LoVo (cell line): ENCODE results near the gene AKAP13.
"Not testable (repeated sequence)": the region's sequence is repeated elsewhere in the genome, so short reads cannot be mapped to it uniquely, and the experiment has no call there.

Source experiments
- DNase-seq: peaks from one replicate; pipeline ENCODE4 v3.0.0-alpha.2; 2016; ENCODE audit warnings: low spot score

The AKAP13 gene

DNA sequence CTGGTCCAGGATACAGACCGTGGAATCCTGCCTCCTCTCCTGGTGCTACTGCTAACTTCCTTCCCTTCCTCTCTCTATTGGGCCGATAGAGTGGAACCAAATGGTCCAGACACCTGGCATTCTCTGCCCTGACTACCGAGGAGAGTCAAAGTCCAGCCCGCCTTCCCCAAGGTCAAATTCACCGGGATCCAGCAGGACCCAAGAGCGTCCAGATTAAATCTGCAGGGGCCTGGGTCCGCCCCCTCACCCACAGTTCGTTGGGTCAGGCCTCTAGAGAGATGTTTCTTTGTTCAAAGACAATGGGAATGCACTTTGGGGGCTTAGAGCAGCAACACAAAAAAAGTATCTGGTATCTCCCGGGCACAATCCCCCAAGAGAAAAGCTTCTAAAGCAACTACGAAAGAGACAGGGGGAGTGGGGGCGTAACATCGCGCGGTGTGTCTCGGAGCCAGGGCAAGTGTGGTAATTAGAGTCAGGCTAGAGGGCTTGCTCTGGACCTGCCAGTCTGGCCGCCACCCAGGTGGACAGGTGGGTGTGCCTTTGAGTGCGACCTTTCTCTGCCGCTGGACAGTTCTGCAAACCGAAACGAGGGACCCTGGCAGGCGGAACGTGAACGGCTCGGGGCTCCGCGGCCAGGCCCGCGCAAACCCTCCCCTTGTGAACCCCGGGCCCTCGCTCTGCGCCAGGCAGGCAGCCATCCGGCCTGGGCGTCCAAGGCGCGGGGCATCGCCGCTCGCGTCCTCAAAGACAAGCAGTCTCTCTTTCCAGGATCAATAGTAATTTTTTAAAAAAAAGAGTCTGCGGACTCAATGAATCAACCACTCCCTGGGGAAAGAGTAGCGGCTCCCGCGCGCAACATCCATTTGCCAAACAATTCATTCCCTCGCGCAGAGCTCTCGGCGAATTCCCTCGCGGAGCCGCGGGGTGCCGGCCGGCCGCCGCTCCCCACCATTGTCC, 413.5 kb downstream of the AKAP13 start:
- peak; percentile 30 for DNase-seq

DNA sequence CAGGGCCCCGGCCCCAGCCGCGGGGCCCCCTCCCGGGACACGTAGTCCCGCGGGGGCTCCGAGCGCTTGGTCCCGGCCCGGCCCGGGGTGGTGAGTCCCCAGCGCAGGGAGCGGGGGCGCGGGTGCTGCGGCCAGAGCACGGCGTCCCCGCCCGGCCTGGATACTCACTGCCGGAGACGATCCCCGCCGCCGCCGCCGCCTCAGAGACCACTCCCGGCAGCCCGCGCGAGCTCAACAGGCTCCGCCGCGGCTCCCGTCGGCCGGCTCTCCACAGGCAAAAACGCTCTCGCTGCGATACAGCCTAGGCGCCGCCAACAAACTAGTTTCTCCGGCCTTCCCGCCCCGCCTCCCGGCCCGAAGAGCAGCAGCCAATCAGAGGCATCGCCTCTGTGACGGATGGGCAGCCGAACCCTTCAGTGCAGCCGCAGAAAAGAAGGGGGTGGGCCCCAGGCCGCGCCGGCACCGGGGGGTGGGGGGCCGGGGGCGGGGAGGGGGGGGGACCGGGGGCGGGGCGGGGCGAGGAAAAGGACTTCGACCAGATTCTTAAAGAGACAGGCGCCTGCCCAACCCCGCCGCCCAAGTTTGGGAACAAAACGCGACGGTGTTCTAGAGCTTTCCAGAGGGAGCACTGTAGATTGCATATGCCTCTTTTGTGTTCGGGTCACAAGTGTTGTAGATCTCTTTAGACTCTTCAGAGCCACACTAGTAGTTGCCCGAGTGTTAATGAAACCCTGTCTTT, 414.4 kb downstream of the AKAP13 start, which contains the start of gene KLHL25:
Gene KLHL25, minus strand, starts transcription at position 328 of the 739 bp plus-strand sequence. CDS start 25,115 bp downstream, outside the sequence.
- peak; percentile 97 for DNase-seq

DNA sequence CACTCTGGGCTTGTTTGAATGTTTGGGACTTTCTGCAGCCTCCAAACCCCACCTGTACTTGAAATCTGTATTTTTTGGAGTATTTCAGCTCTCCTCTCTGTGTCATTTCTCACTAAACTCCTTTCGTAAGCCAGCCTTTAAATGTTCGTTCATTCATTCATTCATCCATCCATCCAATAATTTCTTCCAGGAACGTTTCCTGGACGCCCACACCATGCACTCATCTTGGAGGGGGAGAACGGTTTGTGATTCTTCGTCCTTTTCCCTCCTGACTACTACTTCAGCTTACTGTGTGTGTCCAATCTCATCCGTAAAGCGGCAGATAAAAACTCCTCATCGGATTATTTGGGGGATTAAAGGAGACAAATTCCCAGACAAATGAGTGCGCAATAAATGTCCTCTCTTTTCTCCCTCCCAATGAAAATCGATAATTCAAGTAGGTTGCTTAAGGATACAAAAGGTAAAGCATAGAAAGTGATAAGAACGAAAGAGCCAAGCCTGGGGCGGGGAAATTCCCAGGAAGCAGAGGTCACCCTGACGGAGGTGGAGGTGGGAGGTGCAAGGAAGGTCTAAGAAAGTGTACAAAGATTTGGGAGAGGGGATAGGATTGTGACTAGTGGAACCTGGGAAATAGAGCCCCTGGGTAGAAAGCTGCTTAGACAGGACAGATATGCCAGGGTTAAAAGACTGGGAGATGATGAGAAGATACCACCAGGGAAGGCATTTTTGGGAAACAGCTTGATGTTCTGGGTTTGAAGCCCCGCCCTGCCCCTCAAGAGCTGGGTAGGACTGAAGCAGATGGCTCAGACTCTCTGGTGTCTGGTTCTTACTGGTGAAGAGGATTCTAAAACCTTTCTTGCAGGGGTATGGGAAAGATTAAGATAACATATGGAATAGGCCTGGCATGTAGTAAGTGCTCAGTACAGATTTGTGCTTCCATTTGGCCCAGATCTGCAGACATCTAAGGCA, 415.2 kb downstream of the AKAP13 start:
- DNase-seq: no peak

- not testable (repeated sequence) for DNase-seq
These were observed 416.0 kb downstream of the AKAP13 start for GRCh38 chr15:85796371-85796770.
